HEK293T (cell line): ENCODE data around the gene TPP2.

Source experiments
- BHLHE40 ChIP-seq: fragments of 450-650 bp; IDR thresholded peaks from 2 replicates; pipeline ENCODE4 v1.6.1; 2016; ENCODE audit warnings: mild to moderate bottlenecking, moderate library complexity, borderline replicate concordance
- FOXA1 ChIP-seq: fragments of 450-650 bp; IDR thresholded peaks from 2 replicates; pipeline ENCODE4 v1.6.1; 2016; ENCODE audit warnings: mild to moderate bottlenecking
- FOXK2 ChIP-seq: fragments of 450-650 bp; IDR thresholded peaks from 2 replicates; pipeline ENCODE4 v1.6.1; 2016; ENCODE audit warnings: mild to moderate bottlenecking
- FOXM1 ChIP-seq: fragments of 450-650 bp; IDR thresholded peaks from 2 replicates; pipeline ENCODE4 v1.6.1; 2017; ENCODE audit warnings: mild to moderate bottlenecking, borderline replicate concordance
- HDGF ChIP-seq: fragments of 450-650 bp; IDR thresholded peaks from 2 replicates; pipeline ENCODE4 v1.6.1; 2017; ENCODE audit warnings: antibody characterized with exemption, borderline replicate concordance
- L3MBTL2 ChIP-seq: fragments of 450-650 bp; conservative IDR thresholded peaks from 2 replicates; pipeline ENCODE4 v1.6.1; 2016; ENCODE audit warnings: mild to moderate bottlenecking
- SP1 ChIP-seq: fragments of 450-650 bp; IDR thresholded peaks from 2 replicates; pipeline ENCODE4 v1.6.1; 2017
- SUZ12 ChIP-seq: fragments of 450-650 bp; IDR thresholded peaks from 2 replicates; pipeline ENCODE4 v1.6.1; 2016; ENCODE audit warnings: mild to moderate bottlenecking
- ZNF384 ChIP-seq: fragments of 450-650 bp; IDR thresholded peaks from 2 replicates; pipeline ENCODE4 v1.6.1; 2016

GRCh38 chr13:102558029-102558428 is 38.8 kb upstream of the TPP2 start:
- TF ChIP-seq ZNF384 (no peak), FOXM1 (no peak), FOXK2 (no peak), SP1 (no peak), L3MBTL2 (no peak), HDGF (no peak), SUZ12 (no peak), FOXA1 (no peak), BHLHE40 (no peak)
